HUES64 (cell line): Measurements from ENCODE around the gene ZNF280B. TPM values are rescaled to one million over a fixed set of nuclear protein-coding genes. Genes with fewer than 3 reads are reported as not detected.

Experiments used
- H3K27ac ChIP-seq: 2 replicates; pipeline ENCODE4 v1.7.0; 2013; ENCODE audit warnings: low read depth, low read length, inconsistent platforms
- H3K27me3 ChIP-seq: 2 replicates; pipeline ENCODE4 v1.6.1; 2013; ENCODE audit warnings: mild to moderate bottlenecking, low read length; ENCODE audit not compliant: insufficient read depth
- H3K36me3 ChIP-seq: 2 replicates; pipeline ENCODE4 v1.6.1; 2013; ENCODE audit warnings: mild to moderate bottlenecking, low read length; ENCODE audit not compliant: insufficient read depth
- H3K4me1 ChIP-seq: 2 replicates; pipeline ENCODE4 v1.6.1; 2013; ENCODE audit warnings: mild to moderate bottlenecking, low read length, moderate library complexity; ENCODE audit not compliant: insufficient read depth
- H3K4me3 ChIP-seq: 2 replicates; pipeline ENCODE4 v1.5.1; 2013; ENCODE audit warnings: mild to moderate bottlenecking, low read length, moderate library complexity
- H3K9ac ChIP-seq: 2 replicates; pipeline ENCODE4 v1.6.1; 2013; ENCODE audit warnings: mild to moderate bottlenecking, low read depth, low read length
- H3K9me3 ChIP-seq: 2 replicates; pipeline ENCODE4 v1.6.1; 2013; ENCODE audit warnings: low read depth, low read length; ENCODE audit not compliant: insufficient read depth
- WGBS: fragments of 150-250, 120-280 bp; methylation state at CpG from one replicate; pipeline ENCODE4 v1.1.7; 2013; ENCODE audit warnings: missing lambda C conversion rate; 5-methylcytosine and 5-hydroxymethylcytosine counted together
- polyA plus RNA-seq, 2 experiments: library from polyadenylated mRNA; stranded (reverse); fragments of 50-300 nt; gene quantifications; one replicate each; pipeline ENCODE4 v1.2.3, GENCODE V29; 2013

ZNF280B gene, protein sequence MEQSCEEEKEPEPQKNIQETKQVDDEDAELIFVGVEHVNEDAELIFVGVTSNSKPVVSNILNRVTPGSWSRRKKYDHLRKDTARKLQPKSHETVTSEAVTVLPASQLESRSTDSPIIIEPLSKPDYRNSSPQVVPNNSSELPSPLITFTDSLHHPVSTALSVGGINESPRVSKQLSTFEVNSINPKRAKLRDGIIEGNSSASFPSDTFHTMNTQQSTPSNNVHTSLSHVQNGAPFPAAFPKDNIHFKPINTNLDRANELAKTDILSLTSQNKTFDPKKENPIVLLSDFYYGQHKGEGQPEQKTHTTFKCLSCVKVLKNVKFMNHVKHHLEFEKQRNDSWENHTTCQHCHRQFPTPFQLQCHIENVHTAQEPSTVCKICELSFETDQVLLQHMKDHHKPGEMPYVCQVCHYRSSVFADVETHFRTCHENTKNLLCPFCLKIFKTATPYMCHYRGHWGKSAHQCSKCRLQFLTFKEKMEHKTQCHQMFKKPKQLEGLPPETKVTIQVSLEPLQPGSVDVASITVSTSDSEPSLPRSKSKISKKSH
- polyA plus RNA-seq (2013, experiment 1 of 2), result 6.1 TPM
- polyA plus RNA-seq (2013, experiment 2 of 2), result 6.8 TPM

- peak within 1 kb of the TSS; percentile 94 for H3K4me3 ChIP-seq
- H3K27ac ChIP-seq, result no peak within 1 kb of the TSS
- 2% methylated on average over 72 of the region's 72 CpGs for WGBS
- H3K27me3 ChIP-seq, result peaks cover 30% of the 10 kb centered on the region
- no peaks in the 10 kb centered on the region for H3K4me1 ChIP-seq
- H3K9ac ChIP-seq, result peak within 1 kb of the TSS; percentile 80
- H3K9me3 ChIP-seq, result peaks cover 17% of the 10 kb centered on the region
- peaks cover 36% of the 10 kb centered on the region for H3K36me3 ChIP-seq
Measured at GRCh38 chr22:22508274-22509176, at the start of gene ZNF280B. ZNF280B (minus strand) TSS chr22:22508742; CDS start chr22:22489398, 19,344 bp downstream.

DNA sequence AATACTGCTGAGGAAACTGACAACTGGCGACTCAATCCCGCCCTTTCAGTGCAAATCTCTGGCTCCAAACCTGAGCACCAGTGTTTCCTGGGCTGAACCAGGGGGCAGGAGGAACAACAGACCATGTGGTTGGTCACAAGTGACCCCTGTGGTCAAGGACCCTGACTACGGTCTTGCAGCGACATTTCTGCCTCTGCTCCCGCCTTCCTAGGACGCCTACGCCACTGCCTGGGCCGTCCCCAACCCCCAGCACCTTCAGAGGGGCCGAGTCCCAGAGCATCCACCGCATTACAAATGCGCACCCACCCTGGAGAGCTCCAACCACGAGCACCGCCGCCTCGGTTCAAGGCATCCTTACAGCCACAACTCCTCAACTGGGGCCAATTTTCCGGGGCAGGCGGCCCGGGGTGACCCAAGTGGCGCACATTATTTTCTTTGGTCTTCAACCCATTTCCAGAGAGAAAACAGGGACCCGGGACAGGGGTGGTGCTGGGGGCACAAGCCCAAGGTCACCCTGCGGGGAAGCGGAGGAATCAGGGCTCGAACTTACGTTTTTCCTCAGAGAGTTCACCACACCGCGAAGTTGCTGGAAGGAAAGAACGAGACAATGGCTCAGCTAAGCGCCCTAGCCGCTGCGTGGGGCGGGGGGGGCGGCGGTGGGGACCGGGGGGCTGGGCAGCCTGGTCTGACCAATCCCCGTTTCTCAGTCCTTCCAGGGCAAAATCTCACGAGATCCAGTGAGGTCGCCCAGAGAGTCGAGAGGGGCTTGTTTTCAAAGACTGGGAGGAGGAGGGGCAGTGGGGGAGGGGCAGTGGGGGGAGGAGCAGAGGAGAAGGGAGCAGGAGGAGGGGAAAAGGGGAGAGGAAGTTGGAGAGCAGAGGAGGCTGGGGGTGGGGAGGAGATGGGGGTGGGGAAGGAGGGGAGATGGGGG is 48.7 kb upstream of the ZNF280B start:
- Histone ChIP-seq H3K9me3 (0 out of 2 replicates have a peak, but pooled peaks cover 12% of the 10 kb centered on the region), H3K4me3 (no peak overlapping the region), H3K27ac (no peak overlapping the region), H3K36me3 (no peaks in the 10 kb centered on the region), H3K4me1 (no peaks in the 10 kb centered on the region), H3K9ac (no peak overlapping the region), H3K27me3 (peaks cover 31% of the 10 kb centered on the region)
- WGBS, result 93% methylated on average over 38 of the region's 38 CpGs

DNA sequence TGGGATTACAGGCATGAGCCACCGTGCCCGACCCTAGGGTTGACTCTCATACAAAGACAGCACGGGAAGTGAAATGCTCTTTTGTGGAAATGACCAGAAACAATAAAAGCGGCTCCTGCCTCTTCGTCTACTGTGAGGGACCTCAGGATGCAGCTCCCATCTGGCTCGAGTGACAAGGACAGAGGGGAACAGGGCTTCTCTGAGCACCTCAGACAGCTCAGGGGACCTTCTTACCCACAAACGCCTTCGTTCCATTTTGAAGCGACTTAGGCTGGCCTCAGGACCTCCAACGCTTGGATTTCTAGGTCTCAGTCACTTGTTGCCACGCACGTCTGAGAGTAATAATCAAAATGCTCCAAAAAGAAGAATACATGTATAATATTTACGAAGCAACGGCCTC is 48.0 kb upstream of the ZNF280B start:
- no peak overlapping the region for H3K4me3 ChIP-seq
- H3K9ac ChIP-seq, result no peak overlapping the region
- 96% methylated on average over 14 of the region's 14 CpGs for WGBS
- H3K27me3 ChIP-seq, result peaks cover 26% of the 10 kb centered on the region
- H3K4me1 ChIP-seq, result no peaks in the 10 kb centered on the region
- no peak overlapping the region for H3K27ac ChIP-seq
- H3K9me3 ChIP-seq, result 0 out of 2 replicates have a peak, but pooled peaks cover 12% of the 10 kb centered on the region
- H3K36me3 ChIP-seq, result no peaks in the 10 kb centered on the region

GRCh38 chr22:22555596-22555995 is 47.1 kb upstream of the ZNF280B start:
- no peaks in the 10 kb centered on the region for H3K36me3 ChIP-seq
- H3K9ac ChIP-seq, result no peak overlapping the region
- peaks cover 34% of the 10 kb centered on the region for H3K27me3 ChIP-seq

DNA sequence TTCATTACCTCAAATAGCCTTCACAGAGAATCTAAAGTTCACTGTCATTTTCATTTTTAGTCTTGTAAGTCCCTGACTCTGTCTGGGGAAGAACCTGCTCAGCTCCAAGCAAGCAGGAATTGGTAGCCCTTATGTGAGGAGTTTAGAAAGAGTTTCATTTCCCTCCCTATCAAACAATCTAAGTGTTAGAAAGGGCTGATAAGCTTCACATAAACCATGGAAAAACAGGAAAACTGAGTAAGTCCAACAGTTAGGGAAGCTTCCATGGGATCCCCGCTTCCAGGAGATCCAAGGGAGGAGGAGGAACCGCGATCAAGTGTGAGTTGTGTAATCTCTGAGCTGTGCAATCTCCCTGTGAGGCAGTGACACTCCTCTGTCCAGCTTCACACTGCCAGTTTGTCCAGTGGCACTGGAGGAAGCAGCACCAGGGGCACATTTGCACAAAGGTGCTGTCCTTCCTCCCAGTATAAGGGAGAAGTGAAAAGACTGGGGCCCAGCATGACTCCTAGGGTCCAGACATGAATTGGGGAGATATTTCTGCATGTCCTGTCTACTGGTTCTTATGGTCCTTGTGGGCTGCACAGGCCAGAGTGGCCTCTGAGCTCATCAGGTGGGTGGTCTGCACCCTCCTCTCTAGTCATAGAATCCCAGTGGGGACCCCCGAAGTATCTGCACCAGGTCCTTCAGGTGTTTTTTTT is 46.2 kb upstream of the ZNF280B start:
- 94% methylated on average over 4 of the region's 4 CpGs for WGBS
- H3K9me3 ChIP-seq, result 0 out of 2 replicates have a peak, but pooled peaks cover 12% of the 10 kb centered on the region
- no peaks in the 10 kb centered on the region for H3K36me3 ChIP-seq
- no peak overlapping the region for H3K9ac ChIP-seq
- H3K4me1 ChIP-seq, result no peaks in the 10 kb centered on the region
- no peak overlapping the region for H3K4me3 ChIP-seq
- H3K27me3 ChIP-seq, result peaks cover 43% of the 10 kb centered on the region
- no peak overlapping the region for H3K27ac ChIP-seq

More at GRCh38 chr22:22555596-22555995, 47.1 kb upstream of the ZNF280B start:
- H3K4me1 ChIP-seq, result no peaks in the 10 kb centered on the region
- no peak overlapping the region for H3K4me3 ChIP-seq
- H3K27ac ChIP-seq, result no peak overlapping the region
- H3K9me3 ChIP-seq, result 0 out of 2 replicates have a peak, but pooled peaks cover 12% of the 10 kb centered on the region
- WGBS, result 93% methylated on average over 9 of the region's 9 CpGs

- Histone ChIP-seq H3K27ac (no peak overlapping the region), H3K27me3 (peaks cover 50% of the 10 kb centered on the region)
- 70% methylated on average over 8 of the region's 8 CpGs for WGBS
Measured at GRCh38 chr22:22553735-22554586, 45.4 kb upstream of the ZNF280B start.

GRCh38 chr22:22553141-22553540 is 44.6 kb upstream of the ZNF280B start:
- Histone ChIP-seq H3K9ac (no peak overlapping the region), H3K27ac (no peak overlapping the region), H3K9me3 (0 out of 2 replicates have a peak, but pooled peaks cover 8% of the 10 kb centered on the region), H3K27me3 (peaks cover 59% of the 10 kb centered on the region), H3K4me1 (no peaks in the 10 kb centered on the region), H3K36me3 (no peaks in the 10 kb centered on the region), H3K4me3 (no peak overlapping the region)
- WGBS, result 84% methylated on average over 1 of the region's 1 CpG

More at GRCh38 chr22:22553735-22554586, 45.4 kb upstream of the ZNF280B start:
- Histone ChIP-seq H3K4me3 (no peak overlapping the region), H3K4me1 (no peaks in the 10 kb centered on the region), H3K36me3 (no peaks in the 10 kb centered on the region), H3K9me3 (0 out of 2 replicates have a peak, but pooled peaks cover 8% of the 10 kb centered on the region), H3K9ac (no peak overlapping the region)

DNA sequence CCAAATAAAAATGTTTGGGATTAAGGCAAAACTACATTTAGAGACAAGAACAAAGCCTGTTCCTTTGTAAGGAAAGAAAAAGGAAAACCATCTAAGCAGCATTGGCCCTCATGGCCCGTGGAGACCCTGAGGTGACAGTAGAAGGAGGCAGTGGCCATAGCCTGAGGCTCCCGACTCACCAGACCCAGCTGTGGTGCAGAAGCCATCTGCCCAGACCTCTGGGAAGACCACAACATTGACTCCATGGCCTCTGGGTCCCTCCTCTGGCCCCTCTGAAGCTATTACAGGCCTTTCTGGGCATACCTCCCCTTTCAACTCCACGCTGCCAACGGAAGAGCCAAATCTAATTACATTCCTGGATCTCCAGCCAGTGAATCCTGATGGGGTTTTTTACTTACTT is 44.1 kb upstream of the ZNF280B start:
- Histone ChIP-seq H3K27ac (no peak overlapping the region), H3K27me3 (peaks cover 64% of the 10 kb centered on the region), H3K36me3 (no peaks in the 10 kb centered on the region), H3K4me3 (no peak overlapping the region), H3K9me3 (0 out of 2 replicates have a peak, but pooled peaks cover 8% of the 10 kb centered on the region), H3K4me1 (no peaks in the 10 kb centered on the region), H3K9ac (no peak overlapping the region)
- 34% methylated on average over 4 of the region's 4 CpGs for WGBS

- H3K4me3 ChIP-seq, result no peak overlapping the region
- no peak overlapping the region for H3K9ac ChIP-seq
- H3K36me3 ChIP-seq, result no peaks in the 10 kb centered on the region
- H3K4me1 ChIP-seq, result no peaks in the 10 kb centered on the region
- no peaks in the 10 kb centered on the region for H3K9me3 ChIP-seq
- peaks cover 77% of the 10 kb centered on the region for H3K27me3 ChIP-seq
- no peak overlapping the region for H3K27ac ChIP-seq
- WGBS, result 86% methylated on average over 7 of the region's 8 CpGs
Measured at GRCh38 chr22:22550789-22551434, 42.4 kb upstream of the ZNF280B start.
